ENCODE measurements around the gene RETREG2.

RETREG2 gene

GRCh38 chr2:219169930-219170654 lies 8.0 kb upstream of the RETREG2 start, which contains the start of gene SLC23A3:
SLC23A3 (minus strand) TSS chr2:219170029; CDS start chr2:219169984, 45 bp downstream.
- H3K9me3 ChIP-seq (ENCODE audit: control insufficient read depth, low read length), result no peaks in the 10 kb centered on the region
- no peak within 1 kb of the TSS for H3K27ac ChIP-seq (ENCODE audit: low read depth, low read length, severe bottlenecking)
- no peak within 1 kb of the TSS for H3K4me3 ChIP-seq (ENCODE audit: extremely low read depth, insufficient read depth, low read length, poor library complexity, severe bottlenecking)
- WGBS, 2 experiments (ENCODE audit: insufficient coverage in 2 of 2), result 78 to 86% methylated on average over 6 to 7 of the region's 10 CpGs
- H3K4me1 ChIP-seq (ENCODE audit: control insufficient read depth, insufficient read depth, low read length, poor library complexity, severe bottlenecking), result peaks cover 7% of the 10 kb centered on the region
- H3K36me3 ChIP-seq (ENCODE audit: control insufficient read depth, insufficient read depth, low read length), result peaks cover 30% of the 10 kb centered on the region

GRCh38 chr2:219171231-219171651 lies 6.8 kb upstream of the RETREG2 start:
- H3K9me3 ChIP-seq (ENCODE audit: control insufficient read depth, low read length), result no peaks in the 10 kb centered on the region
- H3K4me3 ChIP-seq (ENCODE audit: extremely low read depth, insufficient read depth, low read length, poor library complexity, severe bottlenecking), result no peak overlapping the region
- H3K36me3 ChIP-seq (ENCODE audit: control insufficient read depth, insufficient read depth, low read length), result peaks cover 31% of the 10 kb centered on the region
- H3K27ac ChIP-seq (ENCODE audit: low read depth, low read length, severe bottlenecking), result peak overlapping the region; percentile 75
- H3K4me1 ChIP-seq (ENCODE audit: control insufficient read depth, insufficient read depth, low read length, poor library complexity, severe bottlenecking), result peaks cover 7% of the 10 kb centered on the region
- 61 to 64% methylated on average over 6 of the region's 6 CpGs for WGBS, 2 experiments (ENCODE audit: insufficient coverage in 2 of 2)

- H3K9me3 ChIP-seq (ENCODE audit: control insufficient read depth, low read length), result no peaks in the 10 kb centered on the region
These were observed 5.6 kb upstream of the RETREG2 start for GRCh38 chr2:219172231-219173154.

GRCh38 chr2:219173176-219173575 lies 4.9 kb upstream of the RETREG2 start:
- 76 to 94% methylated on average over 3 to 6 of the region's 6 CpGs for WGBS, 2 experiments (ENCODE audit: insufficient coverage in 2 of 2)
- peaks cover 7% of the 10 kb centered on the region for H3K4me1 ChIP-seq (ENCODE audit: control insufficient read depth, insufficient read depth, low read length, poor library complexity, severe bottlenecking)
- no peak overlapping the region for H3K4me3 ChIP-seq (ENCODE audit: extremely low read depth, insufficient read depth, low read length, poor library complexity, severe bottlenecking)
- peaks cover 31% of the 10 kb centered on the region for H3K36me3 ChIP-seq (ENCODE audit: control insufficient read depth, insufficient read depth, low read length)
- H3K27ac ChIP-seq (ENCODE audit: low read depth, low read length, severe bottlenecking), result no peak overlapping the region
- no peaks in the 10 kb centered on the region for H3K9me3 ChIP-seq (ENCODE audit: control insufficient read depth, low read length)

More at GRCh38 chr2:219172231-219173154, 5.6 kb upstream of the RETREG2 start:
- WGBS, 2 experiments (ENCODE audit: insufficient coverage in 2 of 2), result 87 to 90% methylated on average over 13 of the region's 16 CpGs
- no peak overlapping the region for H3K27ac ChIP-seq (ENCODE audit: low read depth, low read length, severe bottlenecking)
- H3K4me1 ChIP-seq (ENCODE audit: control insufficient read depth, insufficient read depth, low read length, poor library complexity, severe bottlenecking), result peaks cover 7% of the 10 kb centered on the region
- no peak overlapping the region for H3K4me3 ChIP-seq (ENCODE audit: extremely low read depth, insufficient read depth, low read length, poor library complexity, severe bottlenecking)
- H3K36me3 ChIP-seq (ENCODE audit: control insufficient read depth, insufficient read depth, low read length), result peaks cover 31% of the 10 kb centered on the region

- H3K9me3 ChIP-seq (ENCODE audit: control insufficient read depth, low read length), result no peaks in the 10 kb centered on the region
- peaks cover 11% of the 10 kb centered on the region for H3K4me1 ChIP-seq (ENCODE audit: control insufficient read depth, insufficient read depth, low read length, poor library complexity, severe bottlenecking)
- no peak overlapping the region for H3K4me3 ChIP-seq (ENCODE audit: extremely low read depth, insufficient read depth, low read length, poor library complexity, severe bottlenecking)
- H3K27ac ChIP-seq (ENCODE audit: low read depth, low read length, severe bottlenecking), result no peak overlapping the region
- peaks cover 31% of the 10 kb centered on the region for H3K36me3 ChIP-seq (ENCODE audit: control insufficient read depth, insufficient read depth, low read length)
- WGBS, 2 experiments (ENCODE audit: insufficient coverage in 2 of 2), result 94 to 100% methylated on average over 1 to 3 of the region's 3 CpGs
These were observed 3.9 kb upstream of the RETREG2 start for GRCh38 chr2:219174146-219174545.

GRCh38 chr2:219174801-219175200 lies 3.3 kb upstream of the RETREG2 start:
- Histone ChIP-seq H3K4me3 (ENCODE audit: extremely low read depth, insufficient read depth, low read length, poor library complexity, severe bottlenecking) (no peak overlapping the region), H3K27ac (ENCODE audit: low read depth, low read length, severe bottlenecking) (no peak overlapping the region), H3K36me3 (ENCODE audit: control insufficient read depth, insufficient read depth, low read length) (peaks cover 35% of the 10 kb centered on the region), H3K9me3 (ENCODE audit: control insufficient read depth, low read length) (no peaks in the 10 kb centered on the region), H3K4me1 (ENCODE audit: control insufficient read depth, insufficient read depth, low read length, poor library complexity, severe bottlenecking) (peaks cover 13% of the 10 kb centered on the region)
- 94 to 100% methylated on average over 4 to 5 of the region's 7 CpGs for WGBS, 2 experiments (ENCODE audit: insufficient coverage in 2 of 2)

GRCh38 chr2:219175486-219175885 lies 2.6 kb upstream of the RETREG2 start:
- Histone ChIP-seq H3K27ac (ENCODE audit: low read depth, low read length, severe bottlenecking) (no peak overlapping the region), H3K36me3 (ENCODE audit: control insufficient read depth, insufficient read depth, low read length) (peaks cover 42% of the 10 kb centered on the region), H3K9me3 (ENCODE audit: control insufficient read depth, low read length) (no peaks in the 10 kb centered on the region), H3K4me3 (ENCODE audit: extremely low read depth, insufficient read depth, low read length, poor library complexity, severe bottlenecking) (peak overlapping the region; percentile 71), H3K4me1 (ENCODE audit: control insufficient read depth, insufficient read depth, low read length, poor library complexity, severe bottlenecking) (peaks cover 13% of the 10 kb centered on the region)
- WGBS, 2 experiments (ENCODE audit: insufficient coverage in 2 of 2), result 71 to 91% methylated on average over 2 to 5 of the region's 7 CpGs

- peak overlapping the region; percentile 71 for H3K4me3 ChIP-seq (ENCODE audit: extremely low read depth, insufficient read depth, low read length, poor library complexity, severe bottlenecking)
- no peaks in the 10 kb centered on the region for H3K9me3 ChIP-seq (ENCODE audit: control insufficient read depth, low read length)
- peak overlapping the region; percentile 93 for H3K27ac ChIP-seq (ENCODE audit: low read depth, low read length, severe bottlenecking)
- peaks cover 13% of the 10 kb centered on the region for H3K4me1 ChIP-seq (ENCODE audit: control insufficient read depth, insufficient read depth, low read length, poor library complexity, severe bottlenecking)
- 3 to 5% methylated on average over 34 to 35 of the region's 45 CpGs for WGBS, 2 experiments (ENCODE audit: insufficient coverage in 2 of 2)
- H3K36me3 ChIP-seq (ENCODE audit: control insufficient read depth, insufficient read depth, low read length), result peaks cover 49% of the 10 kb centered on the region
These were observed 1.9 kb upstream of the RETREG2 start for GRCh38 chr2:219175928-219176817.

GRCh38 chr2:219176818-219177551 lies 1.1 kb upstream of the RETREG2 start, which contains the start of gene CNPPD1:
CNPPD1 (minus strand) TSS chr2:219176925; CDS start chr2:219176828, 97 bp downstream.
- Histone ChIP-seq H3K9me3 (ENCODE audit: control insufficient read depth, low read length) (no peaks in the 10 kb centered on the region), H3K4me1 (ENCODE audit: control insufficient read depth, insufficient read depth, low read length, poor library complexity, severe bottlenecking) (peaks cover 6% of the 10 kb centered on the region), H3K27ac (ENCODE audit: low read depth, low read length, severe bottlenecking) (peak within 1 kb of the TSS; percentile 93), H3K36me3 (ENCODE audit: control insufficient read depth, insufficient read depth, low read length) (peaks cover 57% of the 10 kb centered on the region), H3K4me3 (ENCODE audit: extremely low read depth, insufficient read depth, low read length, poor library complexity, severe bottlenecking) (peak within 1 kb of the TSS; percentile 71)
- 0% methylated on average over 45 to 63 of the region's 69 CpGs for WGBS, 2 experiments (ENCODE audit: insufficient coverage in 2 of 2)
